Right forelimb (tissue), 1 donor: ENCODE data around the gene BRIP1.
"Not testable (repeated sequence)": the region's sequence is repeated elsewhere in the genome, so short reads cannot be mapped to it uniquely, and the experiment has no call there.

Experiments used
- DNase-seq: peaks from one replicate; pipeline ENCODE4 v3.0.0-alpha.2; 2018

The BRIP1 gene

GRCh38 chr17:61684818-61685217 lies 178.5 kb downstream of the BRIP1 start:
- DNase-seq = no peak

- no peak for DNase-seq
Observed at GRCh38 chr17:61684172-61684571, 179.2 kb downstream of the BRIP1 start.

- no peak for DNase-seq
Observed at GRCh38 chr17:61683466-61683865, 179.9 kb downstream of the BRIP1 start.

- no peak for DNase-seq
Observed at GRCh38 chr17:61680921-61681320, 182.4 kb downstream of the BRIP1 start.

DNA sequence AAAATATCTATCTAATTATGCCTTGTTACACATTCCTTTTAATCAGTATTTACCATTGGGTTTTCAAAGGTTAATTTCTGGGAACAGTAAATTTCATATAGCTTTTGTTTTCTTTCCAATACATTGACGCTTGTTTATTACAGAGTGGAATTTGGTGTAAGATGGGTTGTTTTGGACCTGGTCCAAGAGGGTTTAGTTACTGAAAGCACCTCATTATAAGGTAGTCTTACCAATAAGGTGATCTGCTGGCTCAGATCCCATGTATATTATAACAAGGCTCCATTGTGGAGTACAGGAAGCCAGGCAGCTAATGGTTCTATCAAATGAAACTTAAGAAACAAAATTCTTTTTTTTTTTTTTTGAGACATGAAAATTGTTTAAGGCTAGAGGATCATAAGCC lies 185.0 kb downstream of the BRIP1 start:
- DNase-seq = no peak

GRCh38 chr17:61677150-61677811 lies 186.0 kb downstream of the BRIP1 start:
- not testable (repeated sequence) for DNase-seq

- DNase-seq = not testable (repeated sequence)
Observed at GRCh38 chr17:61676522-61676921, 186.8 kb downstream of the BRIP1 start.

GRCh38 chr17:61674609-61675008 lies 188.7 kb downstream of the BRIP1 start:
- DNase-seq = not testable (repeated sequence)

- not testable (repeated sequence) for DNase-seq
Observed at GRCh38 chr17:61673019-61673897, 190.1 kb downstream of the BRIP1 start.

- no peak for DNase-seq
Observed at GRCh38 chr17:61672140-61672539, 191.2 kb downstream of the BRIP1 start.

DNA sequence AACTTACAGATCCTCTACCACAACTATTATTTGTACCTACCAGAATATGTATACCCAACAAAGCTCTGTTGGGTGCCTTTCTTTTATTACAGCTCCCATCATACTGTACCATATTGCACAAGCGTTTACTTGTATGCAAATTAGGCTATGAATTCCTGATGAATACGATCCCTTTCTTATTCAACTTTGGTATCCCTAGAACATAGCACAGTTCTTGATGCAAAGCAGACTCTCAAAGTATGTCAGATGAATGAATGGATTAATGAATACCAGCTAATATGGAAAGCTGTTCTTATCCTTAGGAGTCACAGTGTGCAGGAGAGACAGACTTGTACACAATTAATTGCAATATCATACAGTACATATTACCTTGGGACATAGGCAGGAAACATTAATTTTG lies 192.6 kb downstream of the BRIP1 start:
- DNase-seq = no peak

GRCh38 chr17:61669522-61669921 lies 193.8 kb downstream of the BRIP1 start:
- no peak for DNase-seq

DNA sequence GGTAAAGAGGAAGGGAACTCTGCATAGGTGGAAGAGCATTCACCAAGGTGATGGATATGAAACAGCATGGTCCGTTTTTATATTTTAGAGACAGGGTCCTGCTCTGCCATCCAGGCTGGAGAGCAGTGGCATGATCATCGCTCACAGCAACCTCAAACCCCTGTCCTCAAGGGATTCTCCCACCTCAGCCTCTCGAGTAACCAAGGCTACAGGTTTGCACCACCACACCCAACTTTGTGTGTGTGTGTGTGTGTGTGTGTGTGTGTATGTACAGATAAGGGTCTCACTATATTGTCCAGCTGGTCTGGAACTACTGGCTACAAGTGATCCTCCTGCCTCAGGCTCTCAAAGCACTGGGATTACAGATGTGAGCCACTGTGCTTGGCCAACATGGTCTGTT lies 194.8 kb downstream of the BRIP1 start:
- no peak for DNase-seq

- DNase-seq = not testable (repeated sequence)
Observed at GRCh38 chr17:61666406-61667088, 196.8 kb downstream of the BRIP1 start.

- no peak for DNase-seq
Observed at GRCh38 chr17:61663310-61663709, 200.0 kb downstream of the BRIP1 start.

DNA sequence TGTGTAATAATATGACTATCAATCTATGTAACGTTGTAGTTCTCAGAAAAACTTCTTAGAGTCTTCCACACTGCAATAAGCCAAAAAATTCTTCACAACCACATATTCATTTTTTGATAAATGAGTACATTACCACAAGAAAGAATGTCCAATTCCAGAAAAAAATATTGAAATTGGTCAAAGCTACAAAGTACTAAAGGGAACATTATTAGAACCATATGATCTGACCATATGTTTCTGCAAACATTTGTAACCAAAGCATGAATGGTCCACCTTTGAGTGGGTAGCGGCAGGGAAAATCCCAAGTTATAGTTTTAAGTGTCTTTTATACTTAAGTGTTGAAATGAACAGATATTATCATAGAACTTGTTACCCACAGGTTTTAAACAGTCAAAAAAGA lies 200.6 kb downstream of the BRIP1 start:
- DNase-seq = no peak

DNA sequence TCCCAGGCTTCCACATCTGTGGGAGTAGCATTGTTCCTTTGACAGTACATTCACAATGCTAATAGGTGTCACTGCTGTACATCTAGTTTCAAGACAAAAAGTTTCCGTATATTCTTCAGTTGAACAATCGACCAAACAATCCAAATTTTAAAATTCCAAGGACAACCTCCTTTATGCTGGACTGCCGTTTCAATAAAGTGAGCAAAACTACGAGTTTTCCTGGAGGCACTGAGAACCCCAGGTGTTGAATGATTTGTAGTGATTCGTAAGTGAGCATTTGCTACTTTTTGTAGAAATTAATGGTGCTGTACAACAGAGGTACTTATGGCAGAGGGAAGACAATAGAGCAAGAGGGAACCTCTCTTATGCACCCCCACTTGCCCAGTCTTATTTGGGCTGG lies 201.1 kb downstream of the BRIP1 start:
- no peak for DNase-seq

- DNase-seq = no peak
Observed at GRCh38 chr17:61660746-61661485, 202.4 kb downstream of the BRIP1 start.

DNA sequence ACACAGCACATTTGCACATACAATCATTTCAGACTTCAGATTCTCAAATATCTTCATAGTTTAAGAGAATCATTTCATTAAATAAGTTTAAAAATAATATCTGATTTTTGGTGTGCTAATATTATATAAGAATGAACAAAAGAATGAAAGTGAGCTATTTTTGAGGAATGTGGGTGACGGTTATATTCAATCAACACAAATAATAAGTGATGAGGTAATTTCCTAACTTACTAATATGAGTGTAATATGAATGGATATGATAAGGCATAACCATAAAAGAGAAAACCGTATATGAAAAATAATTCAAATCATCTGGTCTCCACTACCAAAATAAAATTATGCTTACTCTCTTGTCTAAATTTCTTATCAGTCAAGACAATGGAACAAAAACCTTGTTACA lies 203.9 kb downstream of the BRIP1 start:
- DNase-seq = no peak

DNA sequence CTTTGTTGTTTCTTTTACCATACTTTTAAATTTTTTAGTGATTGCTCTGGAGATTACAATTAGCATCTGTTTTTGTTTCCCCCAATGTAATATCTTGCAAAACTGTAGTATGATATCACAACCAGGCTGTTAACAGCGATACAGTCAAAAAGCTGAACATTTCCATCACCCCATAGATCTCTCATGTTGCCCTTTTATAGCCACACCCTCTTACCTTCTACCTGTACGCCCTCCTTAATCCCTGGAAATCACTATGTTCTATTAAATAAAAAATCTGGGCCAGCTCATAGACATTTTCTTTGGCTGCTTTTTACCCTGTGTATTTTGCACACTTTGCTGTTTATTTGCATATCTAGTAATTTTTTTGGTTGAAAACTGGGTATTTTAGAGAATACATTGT lies 205.1 kb downstream of the BRIP1 start:
- no peak for DNase-seq

- no peak for DNase-seq
Observed at GRCh38 chr17:61657338-61657737, 206.0 kb downstream of the BRIP1 start.

DNA sequence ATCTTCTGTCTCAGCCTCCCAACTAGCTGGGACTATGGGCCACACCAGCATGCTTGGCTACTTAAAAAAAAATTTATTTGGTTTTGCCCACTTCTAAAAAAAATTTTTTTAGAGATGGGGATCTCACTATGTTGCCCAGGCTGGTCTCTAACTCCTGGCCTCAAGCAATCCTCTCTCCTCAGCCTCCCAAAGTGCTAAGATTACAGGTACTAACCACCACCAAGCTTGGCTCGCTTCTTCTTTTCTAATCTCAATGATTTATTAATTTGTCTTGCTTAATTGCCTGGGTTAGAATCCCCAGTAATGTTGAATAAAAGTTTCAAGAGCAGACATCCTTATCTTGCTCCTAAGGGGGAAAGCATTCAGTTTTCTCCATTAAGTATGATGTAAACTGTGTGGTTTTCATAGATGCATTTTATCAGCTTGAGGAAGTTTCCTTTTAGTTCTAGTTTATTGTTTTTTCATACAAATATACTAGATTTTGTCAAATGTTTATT lies 206.6 kb downstream of the BRIP1 start:
- no peak for DNase-seq

GRCh38 chr17:61650749-61651148 lies 212.6 kb downstream of the BRIP1 start:
- DNase-seq = no peak
